Endothelial cell of umbilical vein (primary cell): ENCODE measurements around the gene PIK3R1.

Source experiments
- CTCF ChIP-seq, 2 donors: IDR thresholded peaks; 1 replicate in 1 of 2; 2 replicates in 1 of 2; pipeline ENCODE4 v1.5.1; 2011; ENCODE audit warnings: low read length in 2 of 2, mild to moderate bottlenecking in 2 of 2, moderate library complexity in 2 of 2, control low read depth in 1 of 2, inconsistent platforms in 1 of 2, low read depth in 1 of 2; ENCODE audit not compliant: insufficient read depth in 1 of 2; ENCODE audit errors: extremely low read depth in 1 of 2
- JUN ChIP-seq: IDR thresholded peaks from 2 replicates; pipeline ENCODE4 v1.6.1; 2011; ENCODE audit warnings: borderline replicate concordance, low read depth; ENCODE audit not compliant: insufficient read length, insufficient read depth

GRCh38 chr5:68325065-68325580 is 109.6 kb downstream of the PIK3R1 start:
- TF ChIP-seq CTCF (IDR thresholded peaks at IDR 0.05; ENCODE audit: extremely low read depth in 1 of 2, insufficient read depth in 1 of 2, low read depth in 1 of 2, low read length in 2 of 2) (no peak), JUN (no peak)
